ENCODE measurements around the gene HEATR3. TPM values are rescaled to one million over a fixed set of nuclear protein-coding genes. Genes with fewer than 3 reads are reported as not detected.

The HEATR3 gene
- total and polyA plus RNA-seq, 2 of the 8 experiments (the other 6 are each of a cell fraction or from before 2014, with no cell fraction given): 13.0 to 29.2 TPM

DNA sequence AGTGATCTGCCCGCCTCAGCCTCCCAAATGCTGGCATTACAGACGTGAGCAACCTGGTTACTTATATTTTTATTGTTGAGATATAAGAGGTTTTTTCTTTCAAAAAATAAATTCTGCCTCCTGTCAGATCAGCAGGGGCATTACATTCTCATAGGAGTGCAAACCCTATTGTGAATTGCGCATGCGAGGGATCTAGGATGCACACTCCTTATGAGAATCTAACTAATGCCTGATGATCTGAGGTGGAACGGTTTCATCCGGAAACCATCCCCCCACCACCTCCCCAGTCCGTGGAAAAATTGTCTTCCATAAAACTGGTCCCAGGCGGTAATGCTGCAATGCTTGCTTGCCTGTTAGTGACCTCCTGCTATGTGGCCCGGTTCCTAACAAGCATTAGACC is 48.2 kb upstream of the HEATR3 start:
- no peak overlapping the region for H3K9ac ChIP-seq (replicated peaks in 1 of 4; ENCODE audit: extremely low read depth in 1 of 4, low read depth in 3 of 4, low read length in 3 of 4)
- H3K79me1 ChIP-seq (ENCODE audit: low read depth, low read length): no peaks in the 10 kb centered on the region
- H4K8ac ChIP-seq (ENCODE audit: extremely low read depth, insufficient read depth, low read length): no peak overlapping the region
- ChIA-PET POLR2A (ENCODE audit: partially characterized antibody) (no interaction called here), CTCF (ENCODE audit: partially characterized antibody) (interaction anchor here (3.1 kb wide), 1 partner anchor 8 kb away, joined by 12 read pairs; the partner anchor contains the start of gene CNEP1R1)
- no peak overlapping the region for H3K23ac ChIP-seq (ENCODE audit: insufficient read length)
- no peak for TF ChIP-seq CBX5 (IDR thresholded peaks at IDR 0.05; ENCODE audit: low read depth, low read length)
- TF ChIP-seq, protein P1, sequence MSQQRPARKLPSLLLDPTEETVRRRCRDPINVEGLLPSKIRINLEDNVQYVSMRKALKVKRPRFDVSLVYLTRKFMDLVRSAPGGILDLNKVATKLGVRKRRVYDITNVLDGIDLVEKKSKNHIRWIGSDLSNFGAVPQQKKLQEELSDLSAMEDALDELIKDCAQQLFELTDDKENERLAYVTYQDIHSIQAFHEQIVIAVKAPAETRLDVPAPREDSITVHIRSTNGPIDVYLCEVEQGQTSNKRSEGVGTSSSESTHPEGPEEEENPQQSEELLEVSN (IDR thresholded peaks at IDR 0.05): no peak
- no peak for TF ChIP-seq SIRT6 (IDR thresholded peaks at IDR 0.05; ENCODE audit: low read length)
- no peak overlapping the region for H3K56ac ChIP-seq (replicated peaks; ENCODE audit: insufficient read length, low read depth, low read length)
- peaks cover 0 to 4% (median 0%) of the 10 kb centered on the region in 4 experiments; a peak in 1 of 7 replicates for H3K4me1 ChIP-seq (replicated peaks in 1 of 4; ENCODE audit: control insufficient read depth in 3 of 4, insufficient read depth in 4 of 4, low read length in 3 of 4)
- H3K23me2 ChIP-seq (ENCODE audit: low read depth, low read length): no peaks in the 10 kb centered on the region
- no peak for FAIRE-seq
- H2BK12ac ChIP-seq (ENCODE audit: low read depth, low read length): no peak overlapping the region
- no peaks in the 10 kb centered on the region for H3K36me3 ChIP-seq (ENCODE audit: control insufficient read depth in 2 of 4, insufficient read depth in 4 of 4, low read length in 3 of 4)
- WGBS, 2 experiments (ENCODE audit: extremely low coverage in 1 of 2, insufficient coverage in 1 of 2, insufficient read length in 1 of 2, insufficient replicate concordance in 2 of 2, low coverage in 1 of 2, low lambda C conversion rate in 2 of 2, missing lambda C conversion rate in 1 of 2): 90% methylated on average over 9 of the region's 9 CpGs; no CpG with 5 or more reads in 1 of the 2 experiments
- no peak overlapping the region for H2BK120ac ChIP-seq (replicated peaks; ENCODE audit: low read depth, low read length)
- no peak overlapping the region for H2BK15ac ChIP-seq (ENCODE audit: low read length)
- no peak overlapping the region for H3K4ac ChIP-seq (replicated peaks; ENCODE audit: insufficient read length, low read depth, low read length)
- no peak overlapping the region for H2BK20ac ChIP-seq (ENCODE audit: low read length)
- no peaks in the 10 kb centered on the region for H4K20me1 ChIP-seq (replicated peaks in 1 of 2; ENCODE audit: control insufficient read depth in 1 of 2, insufficient read depth in 2 of 2, low read length in 2 of 2)
- no peaks in the 10 kb centered on the region for H3K79me2 ChIP-seq (ENCODE audit: control insufficient read depth in 1 of 2, insufficient read depth in 2 of 2, low read length in 2 of 2)
- no peak overlapping the region for H3K4me3 ChIP-seq (ENCODE audit: extremely low read depth in 1 of 4, insufficient read depth in 2 of 4, low read depth in 3 of 4, low read length in 4 of 4)
- H2AK5ac ChIP-seq (ENCODE audit: low read depth, low read length): no peak overlapping the region
- no peak overlapping the region for H4K5ac ChIP-seq (ENCODE audit: insufficient read length, low read depth, low read length)
- H3K9me3 ChIP-seq (ENCODE audit: insufficient read depth in 2 of 2, low read depth in 1 of 2, low read length in 1 of 2): no peaks in the 10 kb centered on the region
- H3K27me3 ChIP-seq (replicated peaks in 1 of 4; ENCODE audit: control insufficient read depth in 3 of 4, extremely low read depth in 1 of 4, insufficient read depth in 3 of 4, low read length in 3 of 4): no peaks in the 10 kb centered on the region
- H2BK5ac ChIP-seq (ENCODE audit: low read depth, low read length): no peak overlapping the region
- no peak overlapping the region for H3K14ac ChIP-seq (ENCODE audit: insufficient read length)
- H4K91ac ChIP-seq (replicated peaks; ENCODE audit: insufficient read length, low read length): no peak overlapping the region
- DNase-seq (ENCODE audit: low read depth in 1 of 2, low spot score in 2 of 2): no peak
- H3K4me2 ChIP-seq (ENCODE audit: insufficient read depth in 1 of 2, low read depth in 2 of 2, low read length in 2 of 2): no peak overlapping the region
- no peak overlapping the region for H3K18ac ChIP-seq (ENCODE audit: extremely low read depth, low read length)
- H3K27ac ChIP-seq (ENCODE audit: low read depth, low read length): no peak overlapping the region
- H2AFZ ChIP-seq (ENCODE audit: low read length): no peak overlapping the region
